NCI-H1092 treated with DMSO at 0.1 percent for 48 hours (cell line): ENCODE data around the gene SAMHD1.
"Not testable (repeated sequence)": the region's sequence is repeated elsewhere in the genome, so short reads cannot be mapped to it uniquely, and the experiment has no call there.

Experiments
- DNase-seq: peaks from one replicate; lab custom pipeline; 2025; lab: John Stamatoyannopoulos, UW

Gene SAMHD1

DNA sequence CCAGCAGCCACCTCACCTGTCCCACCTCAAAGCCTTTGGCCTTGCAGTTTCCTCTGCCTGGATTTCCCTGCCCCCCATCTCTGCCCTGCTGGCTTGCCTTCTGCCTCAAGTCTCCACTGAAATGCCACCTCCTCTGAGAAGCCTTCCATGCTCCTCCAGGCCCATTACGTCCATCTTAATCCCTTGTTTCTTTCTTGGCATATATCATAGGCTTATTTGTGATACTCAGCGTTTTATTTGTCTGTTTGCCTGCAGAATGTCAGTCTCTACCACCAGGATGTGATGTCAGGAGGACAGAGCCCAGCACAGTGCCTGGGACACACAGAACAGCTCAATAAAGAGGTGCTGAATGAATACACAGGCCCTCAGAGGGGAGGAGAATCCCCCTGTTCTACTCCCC lies 100.0 kb downstream of the SAMHD1 start:
- no peak for DNase-seq

- no peak for DNase-seq
Measured at GRCh38 chr20:36850759-36851158, 100.7 kb downstream of the SAMHD1 start.

DNA sequence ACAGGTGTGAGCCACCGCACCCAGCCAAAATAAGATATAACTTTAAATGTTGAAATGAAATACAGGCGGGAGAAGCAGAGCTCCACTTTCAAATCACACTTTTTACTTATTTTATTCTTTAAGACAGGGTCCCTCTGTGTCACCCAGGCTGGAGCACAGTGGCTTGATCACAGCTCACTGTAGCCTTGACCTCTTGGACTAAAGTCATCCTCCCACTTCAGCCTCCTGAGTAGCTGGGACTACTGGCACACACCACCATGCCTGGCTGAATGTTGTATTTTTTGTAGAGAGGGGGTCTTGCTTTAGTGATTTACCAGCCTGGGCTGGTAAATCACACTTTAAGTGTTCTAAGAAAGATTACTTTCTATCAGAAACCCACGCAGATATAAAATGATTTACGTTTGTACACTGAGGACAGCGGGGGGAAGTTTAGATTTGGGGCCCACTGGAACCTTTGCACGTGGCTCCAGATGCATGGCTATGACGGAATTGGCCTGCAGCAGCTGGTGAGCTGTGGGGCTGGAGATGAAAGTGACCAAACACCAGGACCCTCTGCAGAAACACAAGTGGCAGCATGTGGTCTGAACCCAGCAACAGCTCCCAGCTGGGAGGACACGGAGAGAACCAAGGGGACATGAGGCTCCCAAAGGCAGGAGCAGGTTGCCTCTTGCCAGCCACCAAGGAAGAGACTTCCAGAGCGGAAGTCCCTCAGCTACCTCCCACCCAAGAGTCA lies 102.0 kb downstream of the SAMHD1 start:
- DNase-seq, result no peak

GRCh38 chr20:36848677-36849076 lies 102.8 kb downstream of the SAMHD1 start:
- no peak for DNase-seq

GRCh38 chr20:36848078-36848660 lies 103.3 kb downstream of the SAMHD1 start:
- DNase-seq, result no peak

DNA sequence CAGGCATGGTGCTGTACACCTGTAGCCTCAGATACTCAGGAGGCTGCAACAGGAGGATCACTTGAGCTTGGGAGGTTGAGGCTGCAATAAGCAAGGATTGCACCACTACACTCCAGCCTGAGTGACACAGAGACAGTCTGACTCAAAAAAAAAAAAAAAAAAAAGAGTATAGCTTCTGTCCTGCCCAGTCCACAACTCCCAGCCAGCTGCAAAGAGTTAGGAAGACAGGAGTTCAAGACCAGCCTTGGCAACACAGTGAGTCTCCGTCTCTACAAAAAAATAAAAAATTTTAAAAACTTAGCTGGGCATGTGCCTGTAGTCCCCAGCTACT lies 103.8 kb downstream of the SAMHD1 start:
- DNase-seq, result no peak

GRCh38 chr20:36847009-36847709 lies 104.3 kb downstream of the SAMHD1 start:
- no peak for DNase-seq

DNA sequence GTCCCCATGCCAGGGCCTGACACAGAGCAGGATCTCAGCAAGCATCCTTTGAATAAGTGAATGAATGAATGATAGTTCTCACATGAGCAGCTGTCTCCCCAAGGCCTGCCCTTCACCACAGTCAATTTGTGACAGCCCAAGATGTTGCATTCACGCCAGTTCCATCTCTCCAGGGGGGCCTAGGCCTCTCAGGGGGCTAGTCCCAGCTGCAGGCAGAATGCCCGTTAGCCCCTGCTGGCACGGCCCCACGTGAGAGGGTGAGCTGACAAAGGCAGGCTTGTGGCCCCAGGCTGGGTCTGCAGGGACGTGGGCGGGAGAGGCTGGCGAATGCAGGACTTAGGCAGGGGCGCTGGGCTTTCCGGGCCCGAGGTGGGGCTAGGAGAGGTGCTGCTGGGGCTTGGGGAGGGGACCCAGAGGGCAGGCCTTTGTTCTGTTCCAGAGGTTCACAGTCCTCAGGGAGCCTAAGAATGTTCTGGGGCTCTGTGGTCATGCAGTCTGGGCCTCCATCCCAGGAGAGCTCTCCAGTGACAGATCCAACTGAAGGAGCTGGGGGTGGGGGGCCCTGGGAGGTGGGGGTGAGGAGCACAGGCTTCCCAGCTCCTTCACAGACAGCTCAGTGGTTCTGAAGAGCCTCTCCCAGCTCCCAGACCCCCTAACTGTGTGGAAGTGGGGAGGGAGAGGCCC lies 106.1 kb downstream of the SAMHD1 start:
- peak; percentile 48 for DNase-seq

DNA sequence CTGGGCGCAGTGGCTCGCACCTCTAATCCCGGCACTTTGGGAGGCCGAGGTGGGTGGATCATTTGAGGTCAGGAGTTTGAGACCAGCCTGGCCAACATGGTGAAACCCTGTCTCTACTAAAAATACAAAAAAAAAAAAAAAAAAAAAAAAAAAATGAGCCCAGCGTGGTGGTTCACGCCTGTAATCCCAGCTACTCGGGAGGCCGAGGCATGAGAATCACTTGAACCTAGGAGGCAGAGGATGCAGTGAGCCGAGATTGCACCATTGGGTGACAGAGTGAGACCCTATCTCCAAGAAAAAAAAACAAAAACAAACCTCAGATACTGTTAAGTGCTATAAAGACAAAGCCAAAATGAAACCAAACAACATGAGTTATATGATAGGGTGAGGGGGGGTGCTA lies 110.5 kb downstream of the SAMHD1 start:
- DNase-seq, result not testable (repeated sequence)
